Heart right ventricle (tissue), 16 donors: Measurements from ENCODE around the gene VTI1A. TPM values are rescaled to one million over a fixed set of nuclear protein-coding genes. Genes with fewer than 3 reads are reported as not detected.

Source experiments
- ATAC-seq, 8 donors: fragments of 200-7000 bp; cut with Tn5 transposase; one replicate each; pipeline ENCODE4 v1.9.1; 2020; ENCODE audit warnings: mild to moderate bottlenecking in 8 of 8, moderate library complexity in 8 of 8, moderate number of reproducible peaks in 1 of 8
- DNase-seq, 2 donors: peaks; one replicate each; pipeline ENCODE4 v3.0.0-alpha.2; 2020
- H3K27ac ChIP-seq, 10 donors: fragments of 200-600 bp; sonication (generic) in 2 of 10; one replicate each; pipeline versions ENCODE4 v1.5.0 to v1.8.0; 2020 to 2022; ENCODE audit warnings: mild to moderate bottlenecking in 3 of 10
- H3K27me3 ChIP-seq, 7 donors: fragments of 200-600 bp; one replicate each; pipeline ENCODE4 v1.8.0; 2021 to 2022; ENCODE audit warnings: mild to moderate bottlenecking in 2 of 7
- H3K36me3 ChIP-seq, 9 donors: fragments of 200-600 bp; sonication (generic) in 1 of 9; one replicate each; pipeline versions ENCODE4 v1.5.0 to v1.8.0; 2020 to 2022; ENCODE audit warnings: mild to moderate bottlenecking in 2 of 9
- H3K4me1 ChIP-seq, 9 donors: fragments of 200-600 bp; sonication (generic) in 1 of 9; one replicate each; pipeline versions ENCODE4 v1.5.0 to v1.8.0; 2020 to 2022; ENCODE audit warnings: mild to moderate bottlenecking in 4 of 9
- H3K4me3 ChIP-seq, 10 donors: fragments of 200-600 bp; sonication (generic) in 2 of 10; one replicate each; pipeline versions ENCODE4 v1.5.0 to v1.8.0; 2020 to 2022; ENCODE audit warnings: mild to moderate bottlenecking in 7 of 10, moderate library complexity in 2 of 10
- H3K9me3 ChIP-seq, 11 donors: fragments of 200-600 bp in 10 of 11; sonication (generic) in 2 of 11; one replicate each; pipeline versions ENCODE4 v1.5.0 to v1.8.0; 2013 to 2022; ENCODE audit warnings: mild to moderate bottlenecking in 2 of 11, control low read depth in 1 of 11, moderate library complexity in 1 of 11
- CTCF ChIP-seq, 9 donors: fragments of 200-600 bp; sonication (generic) in 2 of 9; IDR thresholded peaks; one replicate each; pipeline versions ENCODE4 v1.5.0 to v1.8.0; 2021 to 2022; ENCODE audit warnings: antibody characterized with exemption in 9 of 9, mild to moderate bottlenecking in 5 of 9, moderate library complexity in 1 of 9
- WGBS, 2 donors: extraction: QIAGEN DNeasy Blood & Tissue Kit; methylation state at CpG; one replicate each; pipeline ENCODE4 v1.1.7; 2013; ENCODE audit warnings: inconsistent platforms in 1 of 2; 5-methylcytosine and 5-hydroxymethylcytosine counted together
- intact Hi-C, 10 donors: fragments of 100-400 bp; cut with DNase I; formaldehyde crosslinking; loops; one replicate each; pipeline versions ENCODE4 v1.11.1 to v1.14.2; 2022
- polyA plus RNA-seq, 2 donors: library from polyadenylated mRNA; stranded (reverse); fragments of 200-250 nt; gene quantifications; one replicate each; pipeline ENCODE4 v1.2.3, GENCODE V29; 2013
- total RNA-seq, 10 donors: library from RNA; stranded (reverse); fragmentation: NEBNext Ultra II Directional in 3 of 10; extraction: Animal tissue kit (Norgen Biotek cat#: 25700) in 3 of 10; gene quantifications; one replicate each; pipeline versions ENCODE4 v1.2.1 to v1.2.4, GENCODE V29; 2021 to 2023
- donor health status: Arrhythmogenic right ventricular cardiomyopathy.
- donor health status: ischemic (EF 13 %, LVEDD 7.1; RV severe dilation, severe dysfunction).
- donor health status: healthy with polysubstance abuse.
- donor health status: DM: no; HTN: yes; CAD: no.
- donor health status: DM: no; HTN: no; CAD: no.
- donor health status: ischemic (EF 25% LVEDD 6.9; RV normal size, moderate dysfunction).
- donor health status: ischemic (EF 25% LVEDD 5.7; RV mildly dilated, moderate dysfunction).
- donor health status: healthy.
- donor health status: DM: yes; HTN: yes; CAD: no.
- donor health status: Ischemic cardiomyopathy.
- donor health status: ischemic (EF 35%, LVEDD 5.7; RV mildly dilated, moderate dysfunction).
- donor health status: nonischemic (EF 11% LVEDD 7.7; RV severe dilation, severe dysfunction).
- donor health status: DM: yes; HTN: yes; CAD: no.
- donor health status: PGD.
- donor health status: ischemic (EF 29% LVEDD 5.4; RV normal size, mild dysfunction).
- donor health status: nonischemic (EF 23%, LVEDD 6.1; RV moderate dilation, normal function).

Gene VTI1A
- total and polyA plus RNA-seq, 12 donors: 6.2 to 24.5 (median 20.6) TPM

- DNase-seq: no peak
- peak overlapping the region in 1 of 10 donors; percentile 2 for H3K4me3 ChIP-seq
- peaks cover 0 to 15% (median 6%) of the 10 kb centered on the region in 9 donors for H3K4me1 ChIP-seq
- no peaks in the 10 kb centered on the region for H3K36me3 ChIP-seq
- WGBS, 2 donors: 44 to 70% methylated on average over 8 of the region's 8 CpGs
- peak overlapping the region in 3 of 10 donors; percentile 3 to 20 (median 4) for H3K27ac ChIP-seq
- intact Hi-C loops: no loop called here
- H3K27me3 ChIP-seq: no peaks in the 10 kb centered on the region
- ATAC-seq: peak in 2 of 8 donors; percentile 21 to 35
- H3K9me3 ChIP-seq: peaks cover 0 to 14% (median 6%) of the 10 kb centered on the region in 11 donors
- TF ChIP-seq CTCF (IDR thresholded peaks at IDR 0.05): no peak
Measured at GRCh38 chr10:112793202-112793921, 346.3 kb downstream of the VTI1A start.

DNA sequence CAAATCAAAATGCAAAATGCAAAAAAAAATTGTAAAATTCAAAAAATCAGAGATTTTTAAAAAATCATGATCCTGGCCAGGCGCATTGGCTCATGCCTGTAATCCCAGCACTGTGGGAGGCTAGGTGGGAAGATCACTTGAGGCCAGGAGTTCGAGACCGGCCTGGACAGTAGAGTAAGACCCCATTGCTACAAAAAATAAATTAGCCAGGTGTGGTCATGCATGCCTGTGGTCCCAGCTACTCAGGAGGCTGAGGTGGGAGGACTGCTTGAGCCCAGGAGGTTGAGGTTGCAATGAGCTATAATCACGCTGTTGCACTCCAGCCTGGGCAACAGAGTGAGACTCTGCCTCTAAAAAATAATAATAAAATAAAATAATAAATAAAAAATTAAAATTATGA is 347.2 kb downstream of the VTI1A start:
- Histone ChIP-seq H3K27me3 (no peaks in the 10 kb centered on the region), H3K9me3 (peaks cover 0 to 6% (median 3%) of the 10 kb centered on the region in 11 donors), H3K27ac (no peak overlapping the region), H3K4me3 (no peak overlapping the region), H3K36me3 (no peaks in the 10 kb centered on the region), H3K4me1 (peaks cover 0 to 15% (median 6%) of the 10 kb centered on the region in 9 donors)
- DNase-seq (no peak), ATAC-seq (no peak)
- WGBS, 2 donors: 97 to 99% methylated on average over 4 of the region's 4 CpGs
- intact Hi-C loops: no loop called here
- TF ChIP-seq CTCF (IDR thresholded peaks at IDR 0.05): no peak

- intact Hi-C loops: no loop called here
- WGBS, 2 donors: 92 to 94% methylated on average over 2 of the region's 2 CpGs
- Histone ChIP-seq H3K4me3 (no peak overlapping the region), H3K36me3 (no peaks in the 10 kb centered on the region), H3K27ac (no peak overlapping the region), H3K9me3 (no peaks in the 10 kb centered on the region), H3K4me1 (peaks cover 0 to 15% (median 6%) of the 10 kb centered on the region in 9 donors), H3K27me3 (no peaks in the 10 kb centered on the region)
- ATAC-seq (no peak), DNase-seq (no peak)
- TF ChIP-seq CTCF (IDR thresholded peaks at IDR 0.05): no peak
Measured at GRCh38 chr10:112795067-112795466, 348.1 kb downstream of the VTI1A start.

- Histone ChIP-seq H3K27me3 (no peaks in the 10 kb centered on the region), H3K9me3 (no peaks in the 10 kb centered on the region), H3K4me3 (no peak overlapping the region), H3K4me1 (peaks cover 0 to 15% (median 6%) of the 10 kb centered on the region in 9 donors), H3K36me3 (no peaks in the 10 kb centered on the region), H3K27ac (no peak overlapping the region)
- DNase-seq (no peak), ATAC-seq (no peak)
- 89 to 90% methylated on average over 8 of the region's 8 CpGs for WGBS, 2 donors
- TF ChIP-seq CTCF (IDR thresholded peaks at IDR 0.05): no peak
- intact Hi-C loops: no loop called here
Measured at GRCh38 chr10:112797197-112797596, 350.2 kb downstream of the VTI1A start.
